Stimulated activated naive CD8-positive, alpha-beta T cell treated with anti-CD3 and anti-CD28 coated beads, Interleukin-15, Interleukin-2, amounts not matched to agents 100 U/mL and 50 U/mL, for 24 hours (primary cell): ENCODE measurements around the gene HEXIM2.
"Not testable (repeated sequence)": the region's sequence is repeated elsewhere in the genome, so short reads cannot be mapped to it uniquely, and the experiment has no call there.

Experiments used
- ATAC-seq: fragments of 150-1000 bp; cut with Tn5 transposase; one replicate; pipeline ENCODE4 v1.10.0; 2021
- DNase-seq: peaks from one replicate; pipeline ENCODE4 v3.0.0; 2021

Gene HEXIM2

GRCh38 chr17:45161288-45162024, at the start of gene HEXIM2:
Gene HEXIM2, plus strand, starts transcription at chr17:45161875. Its CDS starts 919 bp downstream, at chr17:45162794.
- ATAC-seq (peak; percentile 98), DNase-seq (peak; percentile 97)

GRCh38 chr17:45112559-45113423, 48.9 kb upstream of the HEXIM2 start:
- DNase-seq: no peak
- no peak for ATAC-seq

- no peak for DNase-seq
- no peak for ATAC-seq
Observed at GRCh38 chr17:45113424-45113754, 48.3 kb upstream of the HEXIM2 start.

- ATAC-seq (no peak), DNase-seq (no peak)
Observed at GRCh38 chr17:45114117-45114932, 47.4 kb upstream of the HEXIM2 start.

GRCh38 chr17:45115015-45115625, 46.6 kb upstream of the HEXIM2 start:
- ATAC-seq (no peak), DNase-seq (no peak)

- DNase-seq: no peak
- ATAC-seq: no peak
Observed at GRCh38 chr17:45115871-45116270, 45.8 kb upstream of the HEXIM2 start.

GRCh38 chr17:45116434-45117016, 45.1 kb upstream of the HEXIM2 start:
- ATAC-seq: no peak

GRCh38 chr17:45117334-45117733, 44.3 kb upstream of the HEXIM2 start:
- ATAC-seq (no peak), DNase-seq (no peak)

More at GRCh38 chr17:45116434-45117016, 45.1 kb upstream of the HEXIM2 start:
- no peak for DNase-seq

GRCh38 chr17:45117848-45118646, 43.6 kb upstream of the HEXIM2 start:
- ATAC-seq (no peak), DNase-seq (no peak)

GRCh38 chr17:45118691-45119090, 43.0 kb upstream of the HEXIM2 start:
- ATAC-seq (no peak), DNase-seq (no peak)

- no peak for ATAC-seq
- no peak for DNase-seq
Observed at GRCh38 chr17:45119964-45120363, 41.7 kb upstream of the HEXIM2 start.

- DNase-seq (no peak), ATAC-seq (no peak)
Observed at GRCh38 chr17:45120558-45120957, 41.1 kb upstream of the HEXIM2 start.

GRCh38 chr17:45121055-45121454, 40.6 kb upstream of the HEXIM2 start:
- DNase-seq (no peak), ATAC-seq (no peak)

- DNase-seq (no peak), ATAC-seq (no peak)
Observed at GRCh38 chr17:45123076-45123770, 38.5 kb upstream of the HEXIM2 start.

GRCh38 chr17:45123930-45124796, 37.5 kb upstream of the HEXIM2 start:
- DNase-seq (peak; percentile 34), ATAC-seq (peak; percentile 60)

- not testable (repeated sequence) for DNase-seq, ATAC-seq
Observed at GRCh38 chr17:45124797-45125122, 36.9 kb upstream of the HEXIM2 start.

GRCh38 chr17:45125509-45125908, 36.2 kb upstream of the HEXIM2 start:
- ATAC-seq (no peak), DNase-seq (no peak)

- no peak for DNase-seq
- no peak for ATAC-seq
Observed at GRCh38 chr17:45127207-45127547, 34.5 kb upstream of the HEXIM2 start.

- DNase-seq (no peak), ATAC-seq (no peak)
Observed at GRCh38 chr17:45127548-45128300, 34.0 kb upstream of the HEXIM2 start.
